Measurements from ENCODE around the gene DNAAF8.

The DNAAF8 gene

GRCh38 chr16:4693956-4694641, 40.2 kb upstream of the DNAAF8 start:
- H3K4me1 ChIP-seq (ENCODE audit: control insufficient read depth in 1 of 2, insufficient read depth in 1 of 2, low read depth in 1 of 2, low read length in 1 of 2), result peaks cover 31 to 49% of the 10 kb centered on the region in 2 experiments
- H3K36me3 ChIP-seq, result peaks cover 59% of the 10 kb centered on the region
- no peaks in the 10 kb centered on the region for H3K9me3 ChIP-seq
- H3K4me3 ChIP-seq (ENCODE audit: low read depth in 1 of 2, low read length in 1 of 2), result peak overlapping the region; percentile 89 to 90
- no peaks in the 10 kb centered on the region for H3K27me3 ChIP-seq
- H3K27ac ChIP-seq, result peak overlapping the region; percentile 89
- no peak for TF ChIP-seq CTCF (IDR thresholded peaks at IDR 0.05)

- Histone ChIP-seq H3K4me1 (ENCODE audit: control insufficient read depth in 1 of 2, insufficient read depth in 1 of 2, low read depth in 1 of 2, low read length in 1 of 2) (peaks cover 31 to 48% of the 10 kb centered on the region in 2 experiments), H3K27me3 (no peaks in the 10 kb centered on the region), H3K36me3 (peaks cover 55% of the 10 kb centered on the region), H3K9me3 (no peaks in the 10 kb centered on the region), H3K4me3 (ENCODE audit: low read depth in 1 of 2, low read length in 1 of 2) (peak overlapping the region; percentile 89 to 90), H3K27ac (peak overlapping the region; percentile 89)
- no peak for TF ChIP-seq CTCF (IDR thresholded peaks at IDR 0.05)
Observed at GRCh38 chr16:4694642-4695451, 39.5 kb upstream of the DNAAF8 start.

- H3K27ac ChIP-seq, result no peak overlapping the region
- H3K36me3 ChIP-seq, result peaks cover 54% of the 10 kb centered on the region
- H3K4me1 ChIP-seq (ENCODE audit: control insufficient read depth in 1 of 2, insufficient read depth in 1 of 2, low read depth in 1 of 2, low read length in 1 of 2), result peaks cover 27 to 40% of the 10 kb centered on the region in 2 experiments
- H3K4me3 ChIP-seq (ENCODE audit: low read depth in 1 of 2, low read length in 1 of 2), result no peak overlapping the region
- H3K9me3 ChIP-seq, result no peaks in the 10 kb centered on the region
- H3K27me3 ChIP-seq, result no peaks in the 10 kb centered on the region
- TF ChIP-seq CTCF (IDR thresholded peaks at IDR 0.05), result no peak
Observed at GRCh38 chr16:4695473-4696171, 38.7 kb upstream of the DNAAF8 start.

- no peak overlapping the region for H3K4me3 ChIP-seq (ENCODE audit: low read depth in 1 of 2, low read length in 1 of 2)
- TF ChIP-seq CTCF (IDR thresholded peaks at IDR 0.05), result no peak
- no peaks in the 10 kb centered on the region for H3K9me3 ChIP-seq
- H3K36me3 ChIP-seq, result peaks cover 56% of the 10 kb centered on the region
- H3K27me3 ChIP-seq, result no peaks in the 10 kb centered on the region
- H3K4me1 ChIP-seq (ENCODE audit: control insufficient read depth in 1 of 2, insufficient read depth in 1 of 2, low read depth in 1 of 2, low read length in 1 of 2), result peaks cover 20 to 33% of the 10 kb centered on the region in 2 experiments
- no peak overlapping the region for H3K27ac ChIP-seq
Observed at GRCh38 chr16:4696172-4696904, 38.0 kb upstream of the DNAAF8 start.
